ENCODE results near the gene ARHGAP26. TPM values are rescaled to one million over a fixed set of nuclear protein-coding genes. Genes with fewer than 3 reads are reported as not detected.
A peak's percentile ranks its signal among the peaks of the same experiment; 100 is the strongest.

Gene ARHGAP26
- total RNA-seq, 1 experiment from 2014 or later: 54.3 TPM

- DNase-seq (ENCODE audit: unreplicated experiment): peak; percentile 96
- H3K27me3 Mint-ChIP-seq (ENCODE audit: insufficient read depth, unreplicated experiment): no peaks in the 10 kb centered on the region
- ChIA-PET CTCF (interaction anchor here (0.9 to 1.7 kb wide), 4 partner anchors 9 to 241 kb away, joined by 3 to 6 read pairs (median 4); partner anchors contain the start of gene NR3C1), POLR2A (interaction anchor here (0.6 to 2.8 kb wide), 15 partner anchors 9 to 243 kb away, joined by 3 to 27 read pairs (median 5); no protein-coding TSS in a partner anchor)
- BruUV-seq (replicated peaks): TSS peak; percentile 8
- H3K4me3 Mint-ChIP-seq (ENCODE audit: unreplicated experiment): no peak overlapping the region
- H3K36me3 Mint-ChIP-seq (ENCODE audit: insufficient read depth, unreplicated experiment): no peaks in the 10 kb centered on the region
- peak overlapping the region; percentile 25 for H3K27ac Mint-ChIP-seq (ENCODE audit: low read depth, unreplicated experiment)
- no peaks in the 10 kb centered on the region for H3K9me3 Mint-ChIP-seq (ENCODE audit: unreplicated experiment)
- TF ChIP-seq, protein P1, sequence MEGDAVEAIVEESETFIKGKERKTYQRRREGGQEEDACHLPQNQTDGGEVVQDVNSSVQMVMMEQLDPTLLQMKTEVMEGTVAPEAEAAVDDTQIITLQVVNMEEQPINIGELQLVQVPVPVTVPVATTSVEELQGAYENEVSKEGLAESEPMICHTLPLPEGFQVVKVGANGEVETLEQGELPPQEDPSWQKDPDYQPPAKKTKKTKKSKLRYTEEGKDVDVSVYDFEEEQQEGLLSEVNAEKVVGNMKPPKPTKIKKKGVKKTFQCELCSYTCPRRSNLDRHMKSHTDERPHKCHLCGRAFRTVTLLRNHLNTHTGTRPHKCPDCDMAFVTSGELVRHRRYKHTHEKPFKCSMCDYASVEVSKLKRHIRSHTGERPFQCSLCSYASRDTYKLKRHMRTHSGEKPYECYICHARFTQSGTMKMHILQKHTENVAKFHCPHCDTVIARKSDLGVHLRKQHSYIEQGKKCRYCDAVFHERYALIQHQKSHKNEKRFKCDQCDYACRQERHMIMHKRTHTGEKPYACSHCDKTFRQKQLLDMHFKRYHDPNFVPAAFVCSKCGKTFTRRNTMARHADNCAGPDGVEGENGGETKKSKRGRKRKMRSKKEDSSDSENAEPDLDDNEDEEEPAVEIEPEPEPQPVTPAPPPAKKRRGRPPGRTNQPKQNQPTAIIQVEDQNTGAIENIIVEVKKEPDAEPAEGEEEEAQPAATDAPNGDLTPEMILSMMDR (IDR thresholded peaks at IDR 0.05; ENCODE audit: unreplicated experiment): no peak
- H3K4me1 Mint-ChIP-seq (ENCODE audit: insufficient read depth, unreplicated experiment): peaks cover 38% of the 10 kb centered on the region
- intact Hi-C loops (cut with micrococcal nuclease): loop anchor here (5.0 to 10.0 kb wide), 3 partner anchors 100 to 523 kb away; partner anchors contain the start of gene NR3C1
Measured at GRCh38 chr5:143161885-143162540, 391.8 kb downstream of the ARHGAP26 start.

DNA sequence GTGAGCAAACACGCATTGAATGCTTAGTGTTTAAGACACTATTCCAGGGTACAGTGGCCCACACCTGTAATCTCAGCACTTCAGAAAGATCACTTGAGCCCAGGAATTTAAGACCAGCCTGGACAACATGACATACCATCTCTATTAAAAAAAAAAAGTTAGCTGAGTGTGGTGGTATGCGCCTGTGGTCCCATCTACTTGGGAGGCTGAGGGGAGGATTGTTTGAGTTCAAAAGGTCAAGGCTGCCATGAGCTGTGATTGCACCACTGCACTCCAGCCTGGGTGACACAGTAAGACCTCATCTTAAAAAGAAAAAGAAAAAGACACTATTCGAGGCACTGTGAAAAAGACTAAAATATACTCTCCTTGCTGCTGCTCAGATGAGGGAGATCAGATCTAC, 392.6 kb downstream of the ARHGAP26 start:
- H3K36me3 Mint-ChIP-seq (ENCODE audit: insufficient read depth, unreplicated experiment): no peaks in the 10 kb centered on the region
- intact Hi-C loops (cut with micrococcal nuclease): loop anchor here (5.0 to 10.0 kb wide), 3 partner anchors 99 to 522 kb away; partner anchors contain the start of gene NR3C1
- no peaks in the 10 kb centered on the region for H3K27me3 Mint-ChIP-seq (ENCODE audit: insufficient read depth, unreplicated experiment)
- DNase-seq (ENCODE audit: unreplicated experiment): no peak
- peaks cover 38% of the 10 kb centered on the region for H3K4me1 Mint-ChIP-seq (ENCODE audit: insufficient read depth, unreplicated experiment)
- CTCF ChIA-PET: interaction anchor here (1.1 to 1.7 kb wide), 2 partner anchors 8 to 66 kb away, joined by 3 to 6 read pairs; no protein-coding TSS in a partner anchor
- POLR2A ChIA-PET: interaction anchor here (1.3 to 2.0 kb wide), 2 partner anchors 11 to 130 kb away, joined by 3 to 6 read pairs; no protein-coding TSS in a partner anchor
- no peak overlapping the region for H3K4me3 Mint-ChIP-seq (ENCODE audit: unreplicated experiment)
- no TSS peak for BruUV-seq (replicated peaks)
- no peaks in the 10 kb centered on the region for H3K9me3 Mint-ChIP-seq (ENCODE audit: unreplicated experiment)
- TF ChIP-seq, protein P1 (IDR thresholded peaks at IDR 0.05; ENCODE audit: unreplicated experiment): no peak
- H3K27ac Mint-ChIP-seq (ENCODE audit: low read depth, unreplicated experiment): no peak overlapping the region

DNA sequence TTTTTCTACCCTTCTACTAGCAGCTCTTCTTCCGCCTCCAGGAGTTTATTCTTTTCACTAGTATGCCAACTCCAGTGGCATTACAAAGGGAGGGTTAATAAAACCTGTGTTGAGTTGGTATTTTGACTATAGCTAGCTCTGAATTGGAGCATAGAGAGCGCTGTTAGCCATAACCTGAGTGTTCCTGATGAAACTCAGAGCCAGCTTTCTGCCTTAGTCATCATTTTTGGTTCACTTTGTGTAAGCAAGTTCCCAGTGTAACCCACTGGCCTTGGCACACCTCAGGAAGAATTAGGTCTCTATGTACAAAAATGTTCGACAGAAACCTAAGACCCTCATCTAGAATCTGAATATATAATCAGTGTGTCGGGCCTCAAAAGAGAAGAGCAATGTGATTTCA, 394.4 kb downstream of the ARHGAP26 start:
- peak; percentile 32 for DNase-seq (ENCODE audit: unreplicated experiment)
- ChIA-PET CTCF (interaction anchor here (0.6 to 1.8 kb wide), 8 partner anchors 9 to 380 kb away, joined by 3 to 6 read pairs (median 4); partner anchors contain the start of gene NR3C1), POLR2A (interaction anchor here (0.5 to 1.7 kb wide), 12 partner anchors 10 to 239 kb away, joined by 3 to 5 read pairs (median 3); partner anchors contain the start of gene NR3C1)
- Mint-ChIP-seq H3K36me3 (ENCODE audit: insufficient read depth, unreplicated experiment) (no peaks in the 10 kb centered on the region), H3K4me1 (ENCODE audit: insufficient read depth, unreplicated experiment) (peaks cover 38% of the 10 kb centered on the region), H3K9me3 (ENCODE audit: unreplicated experiment) (no peaks in the 10 kb centered on the region), H3K27ac (ENCODE audit: low read depth, unreplicated experiment) (peak overlapping the region; percentile 28), H3K27me3 (ENCODE audit: insufficient read depth, unreplicated experiment) (no peaks in the 10 kb centered on the region), H3K4me3 (ENCODE audit: unreplicated experiment) (no peak overlapping the region)
- TF ChIP-seq, protein P1 (IDR thresholded peaks at IDR 0.05; ENCODE audit: unreplicated experiment): no peak
- BruUV-seq (replicated peaks): no TSS peak
- intact Hi-C loops (cut with micrococcal nuclease): loop anchor here (5.0 to 10.0 kb wide), 3 partner anchors 98 to 520 kb away; partner anchors contain the start of gene NR3C1

Measured in MCF 10A (cell line).